ENCODE data around the gene SPG7. TPM values are rescaled to one million over a fixed set of nuclear protein-coding genes. Genes with fewer than 3 reads are reported as not detected.

Gene SPG7
- total RNA-seq, 1 donor from 2014 or later, result 96.1 TPM

DNA sequence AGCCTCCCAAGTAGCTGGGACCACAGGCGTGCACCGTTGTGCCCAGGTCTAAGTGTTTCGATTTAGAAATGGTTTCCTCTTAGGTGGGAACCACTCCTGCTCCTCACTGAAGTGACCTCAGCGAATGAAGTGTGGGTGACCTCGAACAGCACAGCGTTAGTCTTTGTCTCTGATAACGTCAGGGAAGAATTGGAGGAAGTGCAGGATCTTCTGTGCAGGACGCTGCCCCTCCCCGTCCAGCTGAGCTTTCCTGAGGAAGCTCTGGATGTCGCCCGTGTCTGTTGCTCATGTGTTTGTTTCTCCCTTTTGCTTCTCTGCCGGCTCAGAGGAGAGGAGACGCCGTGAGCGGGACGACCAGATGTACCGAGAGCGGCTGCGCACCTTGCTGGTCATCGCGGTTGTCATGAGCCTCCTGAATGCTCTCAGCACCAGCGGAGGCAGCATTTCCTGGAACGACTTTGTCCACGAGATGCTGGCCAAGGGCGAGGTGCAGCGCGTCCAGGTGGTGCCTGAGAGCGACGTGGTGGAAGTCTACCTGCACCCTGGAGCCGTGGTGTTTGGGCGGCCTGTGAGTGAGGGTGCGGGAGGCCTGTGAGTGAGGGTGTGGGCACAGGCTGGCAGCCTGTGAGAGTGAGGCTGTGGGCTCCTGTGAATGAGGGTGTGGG lies 15.6 kb downstream of the SPG7 start:
- H3K36me3 Mint-ChIP-seq (ENCODE audit: low read depth, unreplicated experiment), result peaks cover 7% of the 10 kb centered on the region
- Histone ChIP-seq H3K79me2 (ENCODE audit: insufficient read depth, low read length) (peaks cover 77% of the 10 kb centered on the region), H4K20me1 (ENCODE audit: insufficient read depth, low read length) (peaks cover 77% of the 10 kb centered on the region), H3K4me3 (ENCODE audit: insufficient read depth, low read depth, low read length) (no peak overlapping the region), H3K4me2 (ENCODE audit: low read length) (no peak overlapping the region), H3K36me3 (ENCODE audit: insufficient read depth, low read length) (peaks cover 59% of the 10 kb centered on the region), H3K9ac (ENCODE audit: low read length) (no peak overlapping the region), H3K9me3 (ENCODE audit: insufficient read depth, low read depth, low read length) (no peaks in the 10 kb centered on the region), H3K4me1 (ENCODE audit: insufficient read depth, low read length) (no peaks in the 10 kb centered on the region), H2AFZ (ENCODE audit: low read depth, low read length) (no peak overlapping the region), H3K27me3 (ENCODE audit: insufficient read depth, low read length) (no peaks in the 10 kb centered on the region), H3K27ac (ENCODE audit: low read depth, low read length) (no peak overlapping the region)
- H3K9me3 Mint-ChIP-seq (ENCODE audit: unreplicated experiment), result no peaks in the 10 kb centered on the region
- no peak for FAIRE-seq
- no peak overlapping the region for H3K27ac Mint-ChIP-seq (ENCODE audit: unreplicated experiment)
- H3K27me3 Mint-ChIP-seq (ENCODE audit: low read depth, unreplicated experiment), result no peaks in the 10 kb centered on the region
- TF ChIP-seq EZH2 (IDR thresholded peaks at IDR 0.05; ENCODE audit: insufficient read depth, low read length) (no peak), CTCF (IDR thresholded peaks at IDR 0.05; ENCODE audit: insufficient read depth, low read depth, low read length) (no peak)
- no peak overlapping the region for H3K4me3 Mint-ChIP-seq (ENCODE audit: unreplicated experiment)
- no peaks in the 10 kb centered on the region for H3K4me1 Mint-ChIP-seq (ENCODE audit: low read depth, unreplicated experiment)
- DNase-seq (ENCODE audit: low read depth), result no peak

- Histone ChIP-seq H3K27ac (ENCODE audit: low read depth, low read length) (no peak overlapping the region), H4K20me1 (ENCODE audit: insufficient read depth, low read length) (peaks cover 72% of the 10 kb centered on the region), H3K4me1 (ENCODE audit: insufficient read depth, low read length) (no peaks in the 10 kb centered on the region), H3K4me2 (ENCODE audit: low read length) (no peak overlapping the region), H2AFZ (ENCODE audit: low read depth, low read length) (no peak overlapping the region), H3K4me3 (ENCODE audit: insufficient read depth, low read depth, low read length) (no peak overlapping the region), H3K9ac (ENCODE audit: low read length) (no peak overlapping the region), H3K79me2 (ENCODE audit: insufficient read depth, low read length) (peaks cover 70% of the 10 kb centered on the region), H3K9me3 (ENCODE audit: insufficient read depth, low read depth, low read length) (no peaks in the 10 kb centered on the region), H3K36me3 (ENCODE audit: insufficient read depth, low read length) (peaks cover 59% of the 10 kb centered on the region), H3K27me3 (ENCODE audit: insufficient read depth, low read length) (no peaks in the 10 kb centered on the region)
- TF ChIP-seq CTCF (IDR thresholded peaks at IDR 0.05; ENCODE audit: insufficient read depth, low read depth, low read length) (no peak), EZH2 (IDR thresholded peaks at IDR 0.05; ENCODE audit: insufficient read depth, low read length) (no peak)
- Mint-ChIP-seq H3K4me1 (ENCODE audit: low read depth, unreplicated experiment) (no peaks in the 10 kb centered on the region), H3K9me3 (ENCODE audit: unreplicated experiment) (no peaks in the 10 kb centered on the region), H3K27me3 (ENCODE audit: low read depth, unreplicated experiment) (no peaks in the 10 kb centered on the region), H3K36me3 (ENCODE audit: low read depth, unreplicated experiment) (peaks cover 8% of the 10 kb centered on the region), H3K4me3 (ENCODE audit: unreplicated experiment) (no peak overlapping the region), H3K27ac (ENCODE audit: unreplicated experiment) (no peak overlapping the region)
- FAIRE-seq, result no peak
- no peak for DNase-seq (ENCODE audit: low read depth)
Measured at GRCh38 chr16:89525146-89525913, 17.1 kb downstream of the SPG7 start.

DNA sequence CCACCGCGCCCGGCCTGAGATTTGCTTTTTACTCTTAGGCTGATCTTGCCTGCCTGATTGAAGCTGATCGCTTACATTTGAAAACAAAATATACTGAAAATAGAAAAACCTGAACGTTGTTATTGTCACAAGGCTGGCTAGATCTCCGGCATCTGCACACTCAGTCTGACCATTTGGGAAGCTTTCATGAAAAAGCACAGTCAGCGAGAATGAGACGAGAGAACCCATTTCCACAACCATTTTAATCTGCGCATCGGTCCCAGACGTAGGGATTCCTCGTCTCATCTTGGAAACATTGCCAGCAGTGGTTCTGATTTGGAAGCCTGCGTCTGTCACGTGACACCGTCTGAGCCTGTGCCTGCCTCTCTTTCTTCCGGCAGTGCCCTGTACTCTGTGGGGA lies 20.9 kb downstream of the SPG7 start:
- Histone ChIP-seq H3K79me2 (ENCODE audit: insufficient read depth, low read length) (peaks cover 37% of the 10 kb centered on the region), H4K20me1 (ENCODE audit: insufficient read depth, low read length) (peaks cover 50% of the 10 kb centered on the region), H3K9me3 (ENCODE audit: insufficient read depth, low read depth, low read length) (no peaks in the 10 kb centered on the region), H3K27ac (ENCODE audit: low read depth, low read length) (no peak overlapping the region), H3K4me3 (ENCODE audit: insufficient read depth, low read depth, low read length) (no peak overlapping the region), H3K27me3 (ENCODE audit: insufficient read depth, low read length) (no peaks in the 10 kb centered on the region), H3K36me3 (ENCODE audit: insufficient read depth, low read length) (peaks cover 56% of the 10 kb centered on the region), H3K9ac (ENCODE audit: low read length) (no peak overlapping the region), H2AFZ (ENCODE audit: low read depth, low read length) (no peak overlapping the region), H3K4me1 (ENCODE audit: insufficient read depth, low read length) (no peaks in the 10 kb centered on the region), H3K4me2 (ENCODE audit: low read length) (no peak overlapping the region)
- H3K4me1 Mint-ChIP-seq (ENCODE audit: low read depth, unreplicated experiment), result no peaks in the 10 kb centered on the region
- peaks cover 10% of the 10 kb centered on the region for H3K36me3 Mint-ChIP-seq (ENCODE audit: low read depth, unreplicated experiment)
- no peaks in the 10 kb centered on the region for H3K27me3 Mint-ChIP-seq (ENCODE audit: low read depth, unreplicated experiment)
- FAIRE-seq (no peak), DNase-seq (ENCODE audit: low read depth) (no peak)
- TF ChIP-seq EZH2 (IDR thresholded peaks at IDR 0.05; ENCODE audit: insufficient read depth, low read length) (no peak), CTCF (IDR thresholded peaks at IDR 0.05; ENCODE audit: insufficient read depth, low read depth, low read length) (no peak)
- no peak overlapping the region for H3K4me3 Mint-ChIP-seq (ENCODE audit: unreplicated experiment)
- H3K9me3 Mint-ChIP-seq (ENCODE audit: unreplicated experiment), result no peaks in the 10 kb centered on the region
- H3K27ac Mint-ChIP-seq (ENCODE audit: unreplicated experiment), result no peak overlapping the region

All from astrocyte (in vitro differentiated cells and primary cell).